ENCODE data around the gene ADORA3. TPM values are rescaled to one million over a fixed set of nuclear protein-coding genes. Genes with fewer than 3 reads are reported as not detected.

ADORA3 gene
- total and polyA plus RNA-seq, 10 of the 15 experiments (the other 5 are each of a cell fraction or from before 2014, with no cell fraction given): 0.14 to 0.29 (median 0.18) TPM; not detected in 2

- no peak overlapping the region for H3K27ac ChIP-seq (ENCODE audit: control insufficient read depth, insufficient read depth)
- no peak for FAIRE-seq
- POLR2A ChIA-PET: interaction anchor here (0.6 to 0.7 kb wide), 2 partner anchors 1509 to 1551 kb away, joined by 3 to 6 read pairs; partner anchors contain the start of gene CSF1
- no peak overlapping the region for H3K9ac ChIP-seq (ENCODE audit: control insufficient read depth, insufficient read depth, low read length)
- H4K20me1 ChIP-seq (ENCODE audit: control insufficient read depth, insufficient read depth): no peaks in the 10 kb centered on the region
- no TSS peak for BruUV-seq (replicated peaks)
- no peaks in the 10 kb centered on the region for H3K27me3 ChIP-seq (replicated peaks in 1 of 2; ENCODE audit: control insufficient read depth in 2 of 2, insufficient read depth in 2 of 2, low read length in 1 of 2)
- no peak overlapping the region for H3K4me3 ChIP-seq
- no peak for ATAC-seq
- H3K9me3 ChIP-seq (replicated peaks; ENCODE audit: control insufficient read depth, insufficient read depth, low read length): no peaks in the 10 kb centered on the region
- intact Hi-C loops (cut with micrococcal nuclease; ENCODE audit: unreplicated experiment): no loop called here
- in situ Hi-C loops (cut with MboI): no loop called here
- H3K36me3 ChIP-seq (ENCODE audit: control insufficient read depth in 2 of 2, insufficient read depth in 2 of 2, low read length in 1 of 2): peaks cover 7 to 27% of the 10 kb centered on the region in 2 experiments
- TF ChIP-seq, protein P1, sequence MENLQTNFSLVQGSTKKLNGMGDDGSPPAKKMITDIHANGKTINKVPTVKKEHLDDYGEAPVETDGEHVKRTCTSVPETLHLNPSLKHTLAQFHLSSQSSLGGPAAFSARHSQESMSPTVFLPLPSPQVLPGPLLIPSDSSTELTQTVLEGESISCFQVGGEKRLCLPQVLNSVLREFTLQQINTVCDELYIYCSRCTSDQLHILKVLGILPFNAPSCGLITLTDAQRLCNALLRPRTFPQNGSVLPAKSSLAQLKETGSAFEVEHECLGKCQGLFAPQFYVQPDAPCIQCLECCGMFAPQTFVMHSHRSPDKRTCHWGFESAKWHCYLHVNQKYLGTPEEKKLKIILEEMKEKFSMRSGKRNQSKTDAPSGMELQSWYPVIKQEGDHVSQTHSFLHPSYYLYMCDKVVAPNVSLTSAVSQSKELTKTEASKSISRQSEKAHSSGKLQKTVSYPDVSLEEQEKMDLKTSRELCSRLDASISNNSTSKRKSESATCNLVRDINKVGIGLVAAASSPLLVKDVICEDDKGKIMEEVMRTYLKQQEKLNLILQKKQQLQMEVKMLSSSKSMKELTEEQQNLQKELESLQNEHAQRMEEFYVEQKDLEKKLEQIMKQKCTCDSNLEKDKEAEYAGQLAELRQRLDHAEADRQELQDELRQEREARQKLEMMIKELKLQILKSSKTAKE (IDR thresholded peaks at IDR 0.05; ENCODE audit: low read depth, poor library complexity, severe bottlenecking): no peak
- TF ChIP-seq CREB1 (IDR thresholded peaks at IDR 0.05; ENCODE audit: low read depth) (no peak), SRF (IDR thresholded peaks at IDR 0.05; ENCODE audit: low read depth in 2 of 2, low read length in 2 of 2) (no peak), BMI1 (IDR thresholded peaks at IDR 0.05; ENCODE audit: borderline replicate concordance) (no peak), BCL11A (IDR thresholded peaks at IDR 0.05; ENCODE audit: low read depth, low read length) (no peak), MTA2 (IDR thresholded peaks at IDR 0.05; ENCODE audit: low read depth) (no peak), ATF7 (IDR thresholded peaks at IDR 0.05; ENCODE audit: low read depth) (no peak), TBL1XR1 (IDR thresholded peaks at IDR 0.05; ENCODE audit: low read depth, low read length) (no peak)
- H2AFZ ChIP-seq (ENCODE audit: control insufficient read depth, low read depth, low read length): no peak overlapping the region
- SMC1A ChIA-PET (ENCODE audit: uncharacterized antibody, unreplicated experiment): interaction anchor here (0.6 to 2.3 kb wide), 5 partner anchors 9 to 230 kb away, joined by 3 to 8 read pairs (median 3); no protein-coding TSS in a partner anchor
- H3K79me2 ChIP-seq (ENCODE audit: control insufficient read depth, insufficient read depth, low read length): no peaks in the 10 kb centered on the region
- H3K4me1 ChIP-seq (ENCODE audit: control insufficient read depth, insufficient read depth, low read length): no peaks in the 10 kb centered on the region
- no peak for DNase-seq (ENCODE audit: low read depth, low spot score)
- H3K4me2 ChIP-seq (ENCODE audit: control insufficient read depth, insufficient read depth): no peak overlapping the region
- RAD21 ChIA-PET (ENCODE audit: unreplicated experiment): interaction anchor here (1.3 kb wide), 1 partner anchor 14 kb away, joined by 3 read pairs; no protein-coding TSS in a partner anchor
- 99% methylated on average over 6 of the region's 6 CpGs for WGBS (ENCODE audit: insufficient coverage, insufficient replicate concordance, low lambda C conversion rate, missing lambda C conversion rate)
- CTCF ChIA-PET: interaction anchor here (0.8 to 1.9 kb wide), 5 partner anchors 9 to 307 kb away, joined by 3 to 5 read pairs (median 3); no protein-coding TSS in a partner anchor
Measured at GRCh38 chr1:111461765-111462164, 41.7 kb downstream of the ADORA3 start.
